Thyroid gland (tissue), 4 donors: ENCODE measurements around the gene DNAI1.

Experiments
- CTCF ChIP-seq, 6 experiments: fragments of 200-600 bp in 3 of 6; fragments of 450-650 bp in 3 of 6; sonication (generic) in 3 of 6; IDR thresholded peaks; one replicate each; pipeline ENCODE4 v1.5.1; 2016 to 2019; ENCODE audit warnings: antibody characterized with exemption in 6 of 6, mild to moderate bottlenecking in 2 of 6, inconsistent platforms in 1 of 6, moderate library complexity in 1 of 6
- POLR2A ChIP-seq, 2 donors: fragments of 450-650 bp; IDR thresholded peaks; one replicate each; pipeline ENCODE4 v1.6.1; 2017; ENCODE audit warnings: antibody characterized with exemption in 2 of 2, mild to moderate bottlenecking in 2 of 2, moderate library complexity in 1 of 2

DNA sequence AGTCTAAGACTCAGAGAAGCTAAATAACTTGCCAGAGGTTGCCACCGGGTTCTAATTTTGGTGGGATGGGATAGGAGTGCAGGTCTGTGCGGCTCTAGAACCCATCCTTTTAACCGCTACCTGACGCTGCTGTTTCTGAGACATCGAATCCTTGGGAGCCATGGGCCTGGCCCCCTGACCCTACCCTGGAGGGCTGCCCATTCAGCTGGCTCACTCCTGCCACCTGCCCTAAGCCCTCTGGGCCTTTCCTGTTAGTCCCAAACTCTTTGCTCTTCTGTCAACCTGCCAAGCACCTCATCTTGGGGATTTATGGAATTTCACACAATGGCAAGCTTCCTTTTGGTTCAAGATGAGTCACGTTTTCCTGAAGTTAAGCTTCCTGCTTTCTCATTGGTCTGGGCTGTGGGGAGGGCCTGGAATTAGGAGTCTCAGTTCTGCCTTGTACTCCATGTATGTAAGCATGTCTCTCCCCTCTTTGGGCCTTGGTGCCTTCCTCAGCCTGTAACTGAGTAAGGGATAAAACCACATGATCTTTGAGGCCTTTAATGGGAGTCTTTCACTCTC is 37.6 kb downstream of the DNAI1 start:
- TF ChIP-seq CTCF (IDR thresholded peaks at IDR 0.05) (no peak), POLR2A (IDR thresholded peaks at IDR 0.05) (no peak)
